Measurements from ENCODE around the gene ADAMTS20. TPM values are rescaled to one million over a fixed set of nuclear protein-coding genes. Genes with fewer than 3 reads are reported as not detected.
"Not testable (repeated sequence)": the region's sequence is repeated elsewhere in the genome, so short reads cannot be mapped to it uniquely, and the experiment has no call there.

ADAMTS20 gene
- total RNA-seq, 1 donor from 2014 or later, result not detected

- intact Hi-C loops (cut with micrococcal nuclease), result no loop called here
Measured at GRCh38 chr12:43362910-43363694, 188.9 kb downstream of the ADAMTS20 start.

- intact Hi-C loops (cut with micrococcal nuclease), result no loop called here
Measured at GRCh38 chr12:43361031-43361710, 190.8 kb downstream of the ADAMTS20 start.

GRCh38 chr12:43360001-43360400 lies 192.0 kb downstream of the ADAMTS20 start:
- intact Hi-C loops (cut with micrococcal nuclease), result not testable (repeated sequence)

GRCh38 chr12:43357141-43357540 lies 194.9 kb downstream of the ADAMTS20 start:
- intact Hi-C loops (cut with micrococcal nuclease), result no loop called here

GRCh38 chr12:43352001-43352400 lies 200.0 kb downstream of the ADAMTS20 start:
- intact Hi-C loops (cut with micrococcal nuclease), result no loop called here

- intact Hi-C loops (cut with micrococcal nuclease), result no loop called here
Measured at GRCh38 chr12:43349863-43350262, 202.1 kb downstream of the ADAMTS20 start.

GRCh38 chr12:43348221-43348620 lies 203.8 kb downstream of the ADAMTS20 start:
- intact Hi-C loops (cut with micrococcal nuclease), result no loop called here

- intact Hi-C loops (cut with micrococcal nuclease), result no loop called here
Measured at GRCh38 chr12:43347026-43347425, 205.0 kb downstream of the ADAMTS20 start.

GRCh38 chr12:43345023-43345422 lies 207.0 kb downstream of the ADAMTS20 start:
- intact Hi-C loops (cut with micrococcal nuclease), result no loop called here

- intact Hi-C loops (cut with micrococcal nuclease), result not testable (repeated sequence)
Measured at GRCh38 chr12:43341785-43342313, 210.2 kb downstream of the ADAMTS20 start.

- intact Hi-C loops (cut with micrococcal nuclease), result loop anchor here (5.0 kb wide), 1 partner anchor 857 kb away; no protein-coding TSS in a partner anchor
Measured at GRCh38 chr12:43338848-43339526, 213.0 kb downstream of the ADAMTS20 start.

GRCh38 chr12:43337571-43338444 lies 214.2 kb downstream of the ADAMTS20 start:
- intact Hi-C loops (cut with micrococcal nuclease), result loop anchor here (5.0 kb wide), 1 partner anchor 856 kb away; no protein-coding TSS in a partner anchor

- intact Hi-C loops (cut with micrococcal nuclease), result loop anchor here (5.0 kb wide), 1 partner anchor 855 kb away; no protein-coding TSS in a partner anchor
Measured at GRCh38 chr12:43336962-43337555, 214.9 kb downstream of the ADAMTS20 start.

GRCh38 chr12:43333644-43334043 lies 218.4 kb downstream of the ADAMTS20 start:
- intact Hi-C loops (cut with micrococcal nuclease), result no loop called here

GRCh38 chr12:43332977-43333640 lies 218.9 kb downstream of the ADAMTS20 start:
- intact Hi-C loops (cut with micrococcal nuclease), result no loop called here

GRCh38 chr12:43331935-43332334 lies 220.1 kb downstream of the ADAMTS20 start:
- intact Hi-C loops (cut with micrococcal nuclease), result no loop called here

GRCh38 chr12:43329375-43329774 lies 222.6 kb downstream of the ADAMTS20 start:
- intact Hi-C loops (cut with micrococcal nuclease), result no loop called here

- intact Hi-C loops (cut with micrococcal nuclease), result no loop called here
Measured at GRCh38 chr12:43325786-43326185, 226.2 kb downstream of the ADAMTS20 start.

- intact Hi-C loops (cut with micrococcal nuclease), result no loop called here
Measured at GRCh38 chr12:43320281-43320680, 231.7 kb downstream of the ADAMTS20 start.

GRCh38 chr12:43318021-43318420 lies 234.0 kb downstream of the ADAMTS20 start:
- intact Hi-C loops (cut with micrococcal nuclease), result no loop called here

All from T-helper 1 cell treated with Interleukin-12 subunit alpha and Interleukin-12 subunit beta and Interleukin-4 antibody, amounts not matched to agents 30 ng/mL and 1 ng/mL, for 36 hours (primary cell).